ENCODE results near the gene MET. TPM values are rescaled to one million over a fixed set of nuclear protein-coding genes. Genes with fewer than 3 reads are reported as not detected.

Gene MET
- total RNA-seq, 6 donors from 2014 or later = 32.4 to 114 (median 82.2) TPM

DNA sequence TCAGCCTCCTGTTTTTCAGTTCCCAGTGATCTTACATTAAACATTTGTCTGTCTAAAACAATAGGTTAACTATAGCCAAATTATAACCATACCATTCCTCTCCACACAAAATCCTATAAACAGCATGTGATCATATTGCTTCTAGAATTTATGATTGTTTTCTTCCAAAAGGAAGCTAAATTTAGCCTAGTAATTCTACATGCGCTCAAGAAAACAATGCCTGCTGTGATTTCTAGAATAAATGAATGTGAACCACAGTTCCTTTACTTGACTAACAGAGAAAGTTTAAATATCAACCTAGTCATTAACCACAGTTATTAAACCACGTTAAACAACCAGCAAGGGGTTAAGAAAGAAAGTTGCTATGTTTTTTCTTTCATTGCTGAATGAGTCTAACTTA lies 26.4 kb downstream of the MET start:
- DNase-seq (no peak), ATAC-seq (ENCODE audit: low FRiP score in 2 of 2) (no peak)
- Histone ChIP-seq H3K27me3 (no peaks in the 10 kb centered on the region), H3K9me3 (no peaks in the 10 kb centered on the region), H3K36me3 (no peaks in the 10 kb centered on the region), H3K4me1 (peaks cover 0 to 7% (median under 1%) of the 10 kb centered on the region in 4 donors), H3K4me3 (no peak overlapping the region), H3K27ac (no peak overlapping the region)
- TF ChIP-seq POLR2A (IDR thresholded peaks at IDR 0.05) (no peak), POLR2AphosphoS5 (IDR thresholded peaks at IDR 0.05) (no peak)
- TF ChIP-seq, protein P1, sequence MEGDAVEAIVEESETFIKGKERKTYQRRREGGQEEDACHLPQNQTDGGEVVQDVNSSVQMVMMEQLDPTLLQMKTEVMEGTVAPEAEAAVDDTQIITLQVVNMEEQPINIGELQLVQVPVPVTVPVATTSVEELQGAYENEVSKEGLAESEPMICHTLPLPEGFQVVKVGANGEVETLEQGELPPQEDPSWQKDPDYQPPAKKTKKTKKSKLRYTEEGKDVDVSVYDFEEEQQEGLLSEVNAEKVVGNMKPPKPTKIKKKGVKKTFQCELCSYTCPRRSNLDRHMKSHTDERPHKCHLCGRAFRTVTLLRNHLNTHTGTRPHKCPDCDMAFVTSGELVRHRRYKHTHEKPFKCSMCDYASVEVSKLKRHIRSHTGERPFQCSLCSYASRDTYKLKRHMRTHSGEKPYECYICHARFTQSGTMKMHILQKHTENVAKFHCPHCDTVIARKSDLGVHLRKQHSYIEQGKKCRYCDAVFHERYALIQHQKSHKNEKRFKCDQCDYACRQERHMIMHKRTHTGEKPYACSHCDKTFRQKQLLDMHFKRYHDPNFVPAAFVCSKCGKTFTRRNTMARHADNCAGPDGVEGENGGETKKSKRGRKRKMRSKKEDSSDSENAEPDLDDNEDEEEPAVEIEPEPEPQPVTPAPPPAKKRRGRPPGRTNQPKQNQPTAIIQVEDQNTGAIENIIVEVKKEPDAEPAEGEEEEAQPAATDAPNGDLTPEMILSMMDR (IDR thresholded peaks at IDR 0.05) = no peak
- 79 to 88% methylated on average over 2 of the region's 2 CpGs for WGBS, 2 donors

DNA sequence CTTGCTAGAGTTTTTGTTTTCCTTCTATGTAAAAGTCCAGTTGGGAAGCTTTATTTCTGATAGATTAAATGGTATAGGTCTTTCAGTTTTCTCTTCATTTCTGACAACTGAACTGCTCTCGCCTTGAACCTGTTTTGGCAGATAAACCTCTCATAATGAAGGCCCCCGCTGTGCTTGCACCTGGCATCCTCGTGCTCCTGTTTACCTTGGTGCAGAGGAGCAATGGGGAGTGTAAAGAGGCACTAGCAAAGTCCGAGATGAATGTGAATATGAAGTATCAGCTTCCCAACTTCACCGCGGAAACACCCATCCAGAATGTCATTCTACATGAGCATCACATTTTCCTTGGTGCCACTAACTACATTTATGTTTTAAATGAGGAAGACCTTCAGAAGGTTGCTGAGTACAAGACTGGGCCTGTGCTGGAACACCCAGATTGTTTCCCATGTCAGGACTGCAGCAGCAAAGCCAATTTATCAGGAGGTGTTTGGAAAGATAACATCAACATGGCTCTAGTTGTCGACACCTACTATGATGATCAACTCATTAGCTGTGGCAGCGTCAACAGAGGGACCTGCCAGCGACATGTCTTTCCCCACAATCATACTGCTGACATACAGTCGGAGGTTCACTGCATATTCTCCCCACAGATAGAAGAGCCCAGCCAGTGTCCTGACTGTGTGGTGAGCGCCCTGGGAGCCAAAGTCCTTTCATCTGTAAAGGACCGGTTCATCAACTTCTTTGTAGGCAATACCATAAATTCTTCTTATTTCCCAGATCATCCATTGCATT lies 27.1 kb downstream of the MET start:
- ATAC-seq (ENCODE audit: low FRiP score in 2 of 2) = no peak
- H3K27ac ChIP-seq = no peak overlapping the region
- H3K27me3 ChIP-seq = no peaks in the 10 kb centered on the region
- peaks cover 0 to 7% (median 0%) of the 10 kb centered on the region in 4 donors for H3K4me1 ChIP-seq
- no peaks in the 10 kb centered on the region for H3K36me3 ChIP-seq
- no peaks in the 10 kb centered on the region for H3K9me3 ChIP-seq
- TF ChIP-seq EP300 (IDR thresholded peaks at IDR 0.05) = no peak
- TF ChIP-seq, protein P1 (IDR thresholded peaks at IDR 0.05) = no peak
- no peak for TF ChIP-seq POLR2AphosphoS5 (IDR thresholded peaks at IDR 0.05)
- no peak for TF ChIP-seq POLR2A (IDR thresholded peaks at IDR 0.05)
- H3K4me3 ChIP-seq = no peak overlapping the region
- 83 to 86% methylated on average over 12 of the region's 12 CpGs for WGBS, 2 donors
- no peak for DNase-seq

DNA sequence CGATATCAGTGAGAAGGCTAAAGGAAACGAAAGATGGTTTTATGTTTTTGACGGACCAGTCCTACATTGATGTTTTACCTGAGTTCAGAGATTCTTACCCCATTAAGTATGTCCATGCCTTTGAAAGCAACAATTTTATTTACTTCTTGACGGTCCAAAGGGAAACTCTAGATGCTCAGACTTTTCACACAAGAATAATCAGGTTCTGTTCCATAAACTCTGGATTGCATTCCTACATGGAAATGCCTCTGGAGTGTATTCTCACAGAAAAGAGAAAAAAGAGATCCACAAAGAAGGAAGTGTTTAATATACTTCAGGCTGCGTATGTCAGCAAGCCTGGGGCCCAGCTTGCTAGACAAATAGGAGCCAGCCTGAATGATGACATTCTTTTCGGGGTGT lies 27.7 kb downstream of the MET start:
- TF ChIP-seq EP300 (IDR thresholded peaks at IDR 0.05) (no peak), POLR2A (IDR thresholded peaks at IDR 0.05) (no peak)
- TF ChIP-seq, protein P1 (IDR thresholded peaks at IDR 0.05) = no peak
- Histone ChIP-seq H3K27me3 (no peaks in the 10 kb centered on the region), H3K4me3 (no peak overlapping the region), H3K27ac (no peak overlapping the region), H3K36me3 (no peaks in the 10 kb centered on the region), H3K9me3 (no peaks in the 10 kb centered on the region), H3K4me1 (peaks cover 0 to 7% (median 0%) of the 10 kb centered on the region in 4 donors)
- no peak for ATAC-seq (ENCODE audit: low FRiP score in 2 of 2)
- no peak for DNase-seq
- WGBS, 2 donors = 92 to 93% methylated on average over 6 of the region's 6 CpGs

DNA sequence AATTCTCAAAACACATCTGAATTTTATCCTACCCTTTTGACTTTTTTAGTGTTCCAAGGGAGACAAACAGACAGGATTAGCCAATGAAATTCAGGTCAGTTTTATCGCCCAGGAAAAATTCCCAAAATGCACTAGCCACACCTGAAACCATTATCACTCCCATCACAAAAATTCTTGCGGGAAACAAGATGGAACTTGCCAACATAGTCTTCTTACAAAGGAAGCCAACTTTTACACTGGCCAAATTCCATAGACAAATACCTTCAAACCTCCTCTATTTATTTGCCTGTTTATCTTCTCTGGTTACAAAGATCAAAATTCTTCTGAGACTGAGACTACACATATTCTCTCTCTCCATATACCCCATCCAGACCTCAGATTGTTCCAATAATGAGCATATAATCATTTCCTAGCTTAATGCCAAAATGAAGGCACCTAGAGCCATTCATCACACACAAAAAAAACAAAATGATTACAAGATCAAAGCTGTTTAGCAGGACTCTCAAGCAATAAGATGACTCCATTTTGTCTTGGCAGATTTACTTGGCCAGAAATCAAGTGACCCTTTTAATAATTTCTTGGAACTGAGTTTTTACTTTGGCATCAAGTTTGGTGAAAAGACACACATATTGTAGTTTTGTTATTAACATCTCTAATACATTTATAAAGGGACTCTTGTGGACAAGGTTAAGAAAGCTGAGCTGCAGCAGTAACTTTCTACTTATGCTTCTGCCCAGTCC lies 30.2 kb downstream of the MET start:
- TF ChIP-seq POLR2A (IDR thresholded peaks at IDR 0.05) (no peak), EP300 (IDR thresholded peaks at IDR 0.05) (no peak)
- Histone ChIP-seq H3K27ac (no peak overlapping the region), H3K27me3 (no peaks in the 10 kb centered on the region), H3K36me3 (no peaks in the 10 kb centered on the region), H3K9me3 (no peaks in the 10 kb centered on the region), H3K4me1 (peaks cover 0 to 13% (median 2%) of the 10 kb centered on the region in 4 donors), H3K4me3 (no peak overlapping the region)
- 70 to 73% methylated on average over 2 of the region's 2 CpGs for WGBS, 2 donors
- no peak for DNase-seq
- no peak for ATAC-seq (ENCODE audit: low FRiP score in 2 of 2)

DNA sequence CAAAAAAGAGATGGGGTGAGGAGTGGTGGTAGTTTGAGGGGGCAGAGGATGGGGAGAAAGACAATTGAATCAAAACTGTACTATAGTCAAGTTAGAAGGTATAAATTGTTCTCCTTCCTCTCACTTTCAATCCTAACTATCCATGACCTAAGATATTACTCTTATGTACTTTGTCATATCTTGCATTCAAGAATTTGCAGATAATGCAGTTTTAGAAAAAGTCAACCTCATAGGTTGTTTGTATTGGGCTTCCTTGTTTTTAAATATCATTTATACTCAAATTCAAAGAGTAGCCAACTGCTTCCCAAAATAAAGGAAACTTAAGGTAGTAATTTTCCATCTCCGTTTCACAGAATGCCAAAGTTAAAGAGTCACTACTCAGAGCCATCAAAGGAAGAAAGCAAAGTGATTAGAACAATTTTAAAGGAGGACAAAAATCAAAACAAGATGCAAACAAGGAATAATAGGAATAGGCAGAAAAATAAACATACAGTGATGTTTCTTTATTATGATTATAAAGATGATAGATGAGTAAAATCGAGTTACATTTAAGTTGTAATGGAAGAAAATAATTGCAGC lies 32.7 kb downstream of the MET start:
- ATAC-seq (ENCODE audit: low FRiP score in 2 of 2) (no peak), DNase-seq (no peak)
- H3K36me3 ChIP-seq = no peaks in the 10 kb centered on the region
- no peak for TF ChIP-seq EP300 (IDR thresholded peaks at IDR 0.05)
- TF ChIP-seq POLR2A (IDR thresholded peaks at IDR 0.05) = no peak
- TF ChIP-seq POLR2AphosphoS5 (IDR thresholded peaks at IDR 0.05) = no peak
- TF ChIP-seq, protein P1 (IDR thresholded peaks at IDR 0.05) = no peak
- WGBS, 2 donors = 71 to 73% methylated on average over 2 of the region's 2 CpGs
- no peaks in the 10 kb centered on the region for H3K27me3 ChIP-seq
- H3K4me3 ChIP-seq = no peak overlapping the region
- H3K9me3 ChIP-seq = no peaks in the 10 kb centered on the region
- peaks cover 0 to 22% (median 2%) of the 10 kb centered on the region in 4 donors for H3K4me1 ChIP-seq
- no peak overlapping the region for H3K27ac ChIP-seq
